ENCODE results near the gene ARHGEF1.

ARHGEF1 gene

GRCh38 chr19:41920882-41921576 is 38.0 kb downstream of the ARHGEF1 start:
- DNase-seq = no peak

DNA sequence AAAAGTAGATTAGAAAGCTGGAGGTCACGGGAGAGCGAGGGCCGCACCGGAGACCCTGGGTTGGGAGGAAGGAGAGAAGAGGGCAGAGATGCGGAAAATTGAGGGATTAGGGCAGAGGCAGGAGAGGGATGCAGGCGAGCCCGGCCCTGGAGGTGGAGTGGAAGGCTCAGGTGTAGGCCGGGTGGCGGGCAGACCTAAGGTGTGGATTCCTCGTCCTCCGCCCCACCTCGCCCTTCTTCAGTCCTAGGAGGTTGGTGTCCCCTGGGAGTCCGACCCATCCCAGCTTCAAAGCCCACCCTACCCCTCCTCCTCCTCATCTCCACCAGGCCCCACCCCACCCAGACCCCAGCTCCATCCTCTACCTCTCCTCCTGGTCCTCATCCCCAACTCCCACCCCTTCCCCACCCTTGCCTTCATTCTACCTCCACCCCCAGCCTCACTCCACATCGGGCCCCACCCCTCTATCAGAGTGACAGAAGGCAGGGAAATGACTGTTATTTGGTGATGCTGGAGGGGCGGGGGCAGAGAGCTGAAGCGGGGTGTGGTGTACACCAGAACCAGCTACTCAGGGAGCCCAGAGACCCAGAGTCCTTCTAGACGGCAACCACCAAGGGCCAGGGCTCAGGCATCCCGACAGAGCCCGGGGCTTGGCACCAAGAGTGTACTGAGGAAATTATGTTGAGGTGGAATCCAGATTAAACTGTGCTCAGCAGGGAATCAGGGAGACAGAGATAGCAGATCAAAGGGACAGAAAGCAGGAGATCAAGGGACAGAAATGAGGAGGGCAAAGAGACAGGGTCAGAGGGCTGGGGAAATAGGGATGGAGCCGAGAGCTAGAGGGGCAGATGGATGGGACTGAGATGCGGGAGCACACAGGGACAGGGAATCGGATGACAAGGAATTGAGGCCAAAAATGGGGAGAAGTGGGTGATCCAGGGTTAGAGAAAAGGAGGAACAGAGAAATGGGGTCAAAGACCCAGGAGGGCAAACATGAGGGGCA is 38.9 kb downstream of the ARHGEF1 start:
- no peak for DNase-seq

DNA sequence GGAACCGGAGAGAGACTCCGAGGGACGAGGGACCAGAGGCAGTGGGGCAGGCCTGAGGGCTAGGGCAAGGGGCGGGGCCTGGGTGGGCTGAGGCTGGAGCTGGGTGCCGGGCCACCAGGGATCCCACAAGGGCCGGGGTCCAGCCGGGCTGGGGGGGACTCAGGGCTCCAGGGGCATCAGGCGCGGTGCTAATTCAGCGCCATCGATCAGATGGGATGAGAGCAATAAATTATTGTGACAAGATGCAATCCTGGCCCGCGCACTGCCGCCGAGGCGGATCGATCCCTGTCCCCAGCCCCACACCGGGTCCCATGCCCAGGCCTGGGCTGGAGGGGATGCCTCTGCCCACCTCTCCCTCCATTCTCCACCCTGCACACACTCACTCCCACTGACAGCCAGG is 39.6 kb downstream of the ARHGEF1 start:
- no peak for DNase-seq

GRCh38 chr19:41923045-41923788 is 40.2 kb downstream of the ARHGEF1 start:
- DNase-seq = no peak

DNA sequence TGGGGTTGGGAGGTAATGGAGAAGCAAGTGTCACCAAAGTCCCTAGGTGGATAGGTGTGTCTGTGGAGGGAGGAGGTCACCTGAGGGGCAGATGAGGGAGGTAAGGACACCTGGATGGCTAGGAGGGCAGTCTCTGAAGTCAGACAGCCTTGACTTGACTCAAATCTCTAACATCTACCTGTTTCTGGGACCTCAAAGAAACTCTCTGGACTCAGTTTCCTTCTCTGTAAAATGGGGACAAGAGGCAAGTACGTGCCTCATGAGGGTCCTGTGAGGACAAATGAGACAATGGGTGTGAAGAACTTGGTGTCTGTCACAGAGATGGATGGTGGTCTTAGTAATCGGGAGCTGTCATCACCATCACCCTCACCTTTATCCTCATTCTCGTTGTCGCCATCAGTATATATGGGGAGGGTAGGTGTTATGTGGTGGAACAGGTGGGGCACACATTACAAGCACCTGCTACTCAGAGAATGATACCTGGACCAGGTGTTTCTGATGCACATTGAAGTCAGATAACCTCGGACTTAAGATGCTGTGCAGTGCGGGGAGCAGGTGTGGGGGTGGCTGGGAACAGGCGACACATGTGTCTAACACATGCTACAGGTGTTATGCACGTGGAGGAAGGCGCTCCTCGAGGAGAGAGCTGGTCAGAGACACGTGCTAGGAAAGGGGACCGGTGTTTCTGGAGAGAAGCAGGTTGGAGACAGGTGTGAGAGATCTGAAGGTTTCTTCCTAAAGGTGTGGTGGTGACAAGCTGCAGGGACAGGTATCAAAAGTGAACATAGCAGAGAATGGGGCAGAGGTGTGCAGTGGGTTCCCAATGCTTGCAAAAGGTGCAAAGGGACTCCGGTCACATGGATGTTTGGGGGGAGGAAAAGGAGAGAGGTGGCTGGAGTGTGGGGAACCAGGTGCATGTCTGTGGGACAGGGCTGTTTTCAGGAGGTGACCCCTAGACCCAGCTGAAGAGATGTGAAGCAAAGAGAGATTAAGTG is 41.5 kb downstream of the ARHGEF1 start:
- DNase-seq = no peak

GRCh38 chr19:41925208-41926003 is 42.4 kb downstream of the ARHGEF1 start:
- no peak for DNase-seq

DNA sequence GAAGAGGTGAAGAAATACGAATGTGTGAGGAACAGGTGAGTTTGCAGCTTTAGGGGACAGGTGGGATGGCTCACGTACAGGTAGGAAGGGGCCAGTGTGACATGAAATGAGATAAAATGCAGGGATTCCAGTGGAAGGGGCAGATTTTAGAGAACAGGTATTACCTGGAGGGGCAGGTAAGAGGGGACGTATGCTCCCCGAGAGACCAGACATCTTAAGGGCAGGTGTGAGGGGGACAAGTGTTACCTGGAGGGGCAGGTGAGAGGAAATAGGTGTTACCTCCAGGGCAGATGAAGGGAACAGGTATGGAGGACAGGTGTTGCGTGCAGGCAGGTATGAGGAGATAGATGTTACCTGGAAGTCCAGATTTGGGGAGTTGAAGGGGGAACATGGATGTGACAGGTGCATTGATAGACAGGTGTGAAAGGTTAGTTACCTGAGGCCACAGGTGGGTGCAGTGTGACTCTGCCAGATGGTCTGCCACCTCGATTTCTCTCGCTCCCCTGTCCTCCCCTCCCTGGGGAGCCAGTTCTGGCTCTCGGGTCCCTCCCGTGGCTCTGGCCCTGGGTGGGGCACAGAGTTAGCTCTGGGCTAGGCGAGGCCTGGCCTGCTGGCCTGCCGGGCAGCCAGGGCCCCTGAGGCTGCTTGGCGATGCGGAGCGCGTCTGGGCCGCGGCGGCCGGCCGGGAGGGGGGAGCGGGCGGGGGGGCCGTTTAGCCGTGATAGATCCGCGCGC is 43.2 kb downstream of the ARHGEF1 start:
- DNase-seq = no peak

DNA sequence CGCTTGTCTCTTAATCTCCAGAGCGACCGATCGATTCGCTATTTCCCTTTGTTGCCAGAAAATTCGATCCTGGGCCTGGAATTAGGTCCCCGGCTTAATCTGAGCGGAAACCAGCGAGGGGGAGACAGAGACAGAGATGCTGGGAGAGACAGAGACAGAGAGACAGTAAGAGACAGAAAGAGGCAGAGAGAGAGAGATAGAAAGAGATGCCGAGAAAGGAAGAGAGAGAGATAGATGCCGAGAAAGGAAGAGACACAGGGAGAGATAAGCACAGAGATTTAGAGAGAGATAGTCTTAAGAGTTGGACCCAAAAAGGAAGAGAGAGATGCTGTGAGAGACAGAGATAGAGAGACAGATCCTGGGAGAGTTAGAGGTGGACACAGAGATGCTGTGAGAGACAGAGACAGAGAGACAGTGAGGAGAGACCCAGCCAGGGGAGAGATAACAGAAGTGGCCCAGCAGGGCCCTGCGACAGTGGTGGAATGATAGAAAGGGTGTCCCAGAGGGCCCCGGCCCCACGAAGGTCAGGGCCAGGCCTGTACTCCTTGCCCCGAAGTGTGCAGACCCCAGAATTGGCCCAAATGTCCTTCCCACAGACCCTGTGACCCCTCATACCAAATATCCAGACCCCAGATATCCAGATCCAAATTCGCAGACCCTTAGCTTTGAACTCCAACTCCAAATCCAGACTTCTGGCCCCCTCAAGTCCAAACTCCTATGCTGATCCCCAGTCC is 43.9 kb downstream of the ARHGEF1 start:
- DNase-seq = no peak

- no peak for DNase-seq
Measured at GRCh38 chr19:41927497-41928192, 44.7 kb downstream of the ARHGEF1 start.

GRCh38 chr19:41928221-41928683 is 45.3 kb downstream of the ARHGEF1 start, which contains the start of gene ERFL:
Gene ERFL (minus strand): TSS chr19:41928449. CDS start chr19:41912919, 15,530 bp downstream.
- DNase-seq = no peak

DNA sequence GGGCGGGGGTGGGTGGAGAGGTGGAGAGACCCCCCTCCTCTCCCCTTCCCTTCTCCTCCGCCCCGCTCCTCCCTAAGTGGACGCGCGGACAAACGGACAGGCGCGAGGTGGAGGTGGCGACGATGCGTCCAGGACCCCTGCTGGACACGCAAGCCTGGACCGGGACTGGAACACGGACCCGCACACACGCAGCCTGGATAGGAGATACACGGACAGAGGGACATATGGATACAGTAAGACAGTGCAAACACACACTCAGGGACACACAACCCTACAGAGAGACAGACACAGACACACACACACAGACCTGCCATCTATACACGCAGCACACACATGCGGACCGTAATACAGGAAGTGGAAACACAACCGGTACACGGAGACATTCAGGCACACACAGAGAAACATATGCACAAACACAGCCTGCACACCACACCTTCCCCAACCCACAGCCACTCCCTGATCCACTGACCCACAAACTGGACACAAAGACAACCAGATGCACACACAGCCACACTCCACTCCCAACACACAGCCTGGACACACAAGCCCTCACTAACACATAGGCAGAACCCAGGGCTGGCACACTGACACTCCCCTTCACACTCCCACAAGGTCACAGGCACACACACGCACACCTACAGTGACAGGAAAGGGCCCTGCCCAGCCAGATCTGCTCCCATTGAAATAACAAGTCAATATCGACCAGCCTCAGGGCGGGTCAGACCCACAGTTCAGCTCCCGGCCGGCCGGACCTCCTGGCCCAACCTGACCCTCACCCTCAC is 46.0 kb downstream of the ARHGEF1 start:
- DNase-seq = no peak

DNA sequence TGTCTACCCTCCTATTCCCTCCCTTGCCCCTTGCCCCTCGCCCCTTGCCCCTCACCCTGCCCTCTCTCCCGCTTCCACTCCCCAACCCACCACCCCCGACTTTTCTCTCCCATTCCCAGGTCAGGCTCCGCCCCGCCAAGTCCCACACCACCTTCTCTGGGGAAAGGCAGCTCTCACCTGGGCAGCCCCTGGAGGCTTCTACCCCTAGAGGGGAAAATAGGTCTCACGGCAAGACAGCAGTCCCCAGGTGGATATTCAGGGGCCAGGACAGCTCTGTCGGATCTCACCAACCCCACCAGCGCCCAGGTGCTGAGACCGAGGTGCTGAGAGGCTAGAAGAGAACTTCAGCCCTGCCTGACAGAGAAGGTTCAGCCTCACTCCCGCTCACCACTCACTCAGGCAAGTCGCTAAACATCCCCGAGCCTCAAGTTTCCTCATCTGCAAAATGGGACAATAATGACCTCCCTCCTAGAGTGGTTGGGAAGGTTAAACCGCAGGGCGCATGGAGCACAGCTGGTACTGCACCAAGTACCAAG is 46.6 kb downstream of the ARHGEF1 start:
- no peak for DNase-seq

DNA sequence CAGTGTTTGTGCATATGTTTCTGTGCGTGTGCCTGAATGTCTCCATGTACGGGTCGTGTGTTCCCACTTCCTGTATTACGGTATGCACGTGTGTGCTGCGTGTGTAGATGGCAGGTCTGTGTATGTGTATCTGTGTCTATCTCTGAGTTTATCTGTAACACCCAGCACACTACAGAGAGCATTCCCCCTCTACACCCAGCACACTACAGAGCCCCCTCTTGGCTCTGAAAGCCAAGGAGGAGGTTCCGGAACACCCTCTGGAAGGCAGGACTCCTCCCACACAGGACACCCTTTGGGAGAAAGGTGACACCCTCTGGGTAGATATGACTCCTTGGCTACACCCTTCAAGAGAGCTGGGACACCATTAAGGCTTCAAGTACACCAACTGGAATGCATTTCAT is 47.3 kb downstream of the ARHGEF1 start:
- DNase-seq = no peak

DNA sequence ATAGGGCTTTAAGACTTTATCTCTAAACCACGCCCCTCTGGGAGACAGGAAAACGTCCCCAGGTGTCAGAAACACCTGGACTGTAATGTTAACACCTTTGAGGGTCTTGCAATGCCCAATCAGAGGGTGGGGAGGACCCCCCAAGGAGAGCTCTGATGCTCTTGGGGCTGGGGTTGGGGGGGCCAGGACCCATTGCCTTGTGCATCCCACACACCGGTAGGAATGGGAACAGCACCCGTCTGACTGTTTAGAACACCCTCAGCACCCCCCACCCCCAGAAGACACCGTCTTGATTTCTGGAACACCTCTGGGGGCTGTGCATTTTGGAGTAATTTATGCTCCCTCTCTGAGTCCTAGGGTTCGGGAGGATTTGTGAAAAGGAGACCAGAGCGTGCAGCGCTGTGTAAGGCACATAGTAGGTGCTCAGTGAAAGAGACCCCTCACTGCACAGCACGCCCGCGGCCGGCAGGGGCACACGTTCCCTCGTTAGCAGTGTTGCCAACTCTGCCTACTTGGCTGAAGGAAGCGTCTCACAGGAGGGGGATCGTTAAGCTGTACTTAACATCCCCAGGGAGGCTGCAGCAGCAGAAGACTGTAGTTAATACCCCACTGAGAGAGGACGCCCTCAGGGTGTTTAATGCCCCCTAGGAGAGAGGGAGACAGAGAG is 48.1 kb downstream of the ARHGEF1 start:
- DNase-seq = no peak

- DNase-seq = no peak
Measured at GRCh38 chr19:41932259-41932719, 49.3 kb downstream of the ARHGEF1 start.

GRCh38 chr19:41932720-41933332 is 49.8 kb downstream of the ARHGEF1 start:
- no peak for DNase-seq
